OCI-LY1 (cell line): ENCODE data around the gene BTBD9.

Experiments
- H2AFZ ChIP-seq: fragments of 200-600 bp; sonication (generic), shearing (Covaris generic); 2 replicates; pipeline ENCODE4 v1.6.0; 2014; ENCODE audit warnings: antibody characterized with exemption, mild to moderate bottlenecking, low read length
- H3F3A ChIP-seq: fragments of 200-600 bp; sonication (generic), shearing (Covaris generic); 2 replicates; pipeline ENCODE4 v1.6.0; 2014; ENCODE audit warnings: mild to moderate bottlenecking, antibody characterized with exemption, low read length, moderate library complexity; ENCODE audit not compliant: insufficient read depth
- H3K27ac ChIP-seq: fragments of 200-600 bp; sonication (generic); 2 replicates; pipeline ENCODE4 v1.5.1; 2014; ENCODE audit warnings: low read length, mixed run types, mild to moderate bottlenecking, low read depth; ENCODE audit not compliant: poor library complexity, severe bottlenecking
- H3K27me3 ChIP-seq: fragments of 200-600 bp; sonication (generic); 2 replicates; pipeline ENCODE4 v1.6.0; 2014; ENCODE audit warnings: antibody characterized with exemption, mild to moderate bottlenecking, low read length, moderate library complexity; ENCODE audit not compliant: insufficient read depth
- H3K36me3 ChIP-seq: fragments of 200-600 bp; sonication (generic); 2 replicates; pipeline ENCODE4 v1.6.1; 2014; ENCODE audit warnings: mild to moderate bottlenecking, antibody characterized with exemption, low read length, moderate library complexity, mixed read lengths; ENCODE audit not compliant: insufficient read depth
- H3K4me1 ChIP-seq: fragments of 200-600 bp; sonication (generic); 2 replicates; pipeline ENCODE4 v1.5.1; 2014; ENCODE audit warnings: mild to moderate bottlenecking, low read length, moderate library complexity; ENCODE audit not compliant: insufficient read depth, severe bottlenecking
- H3K4me2 ChIP-seq: fragments of 200-600 bp; sonication (generic), shearing (Covaris generic); 2 replicates; pipeline ENCODE4 v1.6.1; 2014; ENCODE audit warnings: low read length
- H3K4me3 ChIP-seq: fragments of 200-600 bp; sonication (generic); 2 replicates; pipeline ENCODE4 v1.5.1; 2014; ENCODE audit warnings: low read length, low read depth, mild to moderate bottlenecking, mixed read lengths; ENCODE audit not compliant: poor library complexity, severe bottlenecking
- H3K79me2 ChIP-seq: fragments of 200-600 bp; shearing (Covaris generic); 2 replicates; pipeline ENCODE4 v1.6.1; 2016; ENCODE audit warnings: mixed run types, low read length, mixed read lengths; ENCODE audit not compliant: insufficient read depth
- H3K9ac ChIP-seq: fragments of 200-600 bp; sonication (generic), shearing (Covaris generic); 2 replicates; pipeline ENCODE4 v1.6.1; 2014; ENCODE audit warnings: mild to moderate bottlenecking, low read length, mixed read lengths
- H3K9me2 ChIP-seq: fragments of 200-600 bp; sonication (generic), shearing (Covaris generic); 2 replicates; pipeline ENCODE4 v1.6.1; 2014; ENCODE audit warnings: low read depth, mild to moderate bottlenecking, low read length, mixed read lengths
- H3K9me3 ChIP-seq: fragments of 200-600 bp; shearing (Covaris generic); 2 replicates; pipeline ENCODE4 v1.6.1; 2014; ENCODE audit warnings: low read length, mixed read lengths
- H4K20me1 ChIP-seq: fragments of 200-600 bp; sonication (generic), shearing (Covaris generic); 2 replicates; pipeline ENCODE4 v1.6.0; 2016; ENCODE audit warnings: mild to moderate bottlenecking, low read length; ENCODE audit not compliant: insufficient read depth
- CTCF ChIP-seq: fragments of 200-600 bp; sonication (generic), shearing (Covaris generic); IDR thresholded peaks from 2 replicates; pipeline ENCODE4 v1.5.1; 2017; ENCODE audit warnings: mild to moderate bottlenecking, antibody characterized with exemption, low read length, moderate library complexity, mixed read lengths
- EZH2 ChIP-seq: fragments of 200-600 bp; sonication (generic), shearing (Covaris generic); IDR thresholded peaks from 2 replicates; pipeline ENCODE4 v1.8.0; 2017; ENCODE audit warnings: borderline replicate concordance, mixed run types, mild to moderate bottlenecking, antibody characterized with exemption, low read length, moderate library complexity, mixed read lengths

BTBD9 gene

GRCh38 chr6:38524436-38525145 is 115.1 kb downstream of the BTBD9 start:
- Histone ChIP-seq H3K9me2 (no peaks in the 10 kb centered on the region), H3K9me3 (no peaks in the 10 kb centered on the region)
- TF ChIP-seq CTCF (no peak), EZH2 (no peak)

GRCh38 chr6:38522322-38522721 is 117.4 kb downstream of the BTBD9 start:
- Histone ChIP-seq H3K9ac (no peak overlapping the region), H3K9me2 (no peaks in the 10 kb centered on the region), H3K27ac (no peak overlapping the region), H3K9me3 (no peaks in the 10 kb centered on the region), H3K79me2 (no peaks in the 10 kb centered on the region), H3K27me3 (no peaks in the 10 kb centered on the region), H3K4me1 (no peaks in the 10 kb centered on the region), H2AFZ (no peak overlapping the region), H3K36me3 (no peaks in the 10 kb centered on the region), H4K20me1 (no peaks in the 10 kb centered on the region), H3K4me2 (no peak overlapping the region), H3F3A (no peaks in the 10 kb centered on the region), H3K4me3 (no peak overlapping the region)
- TF ChIP-seq EZH2 = no peak
- no peak for TF ChIP-seq CTCF

More at GRCh38 chr6:38524436-38525145, 115.1 kb downstream of the BTBD9 start:
- Histone ChIP-seq H3K27ac (no peak overlapping the region), H3K36me3 (no peaks in the 10 kb centered on the region), H3K4me3 (no peak overlapping the region), H2AFZ (no peak overlapping the region), H3K27me3 (no peaks in the 10 kb centered on the region), H3F3A (no peaks in the 10 kb centered on the region), H3K4me1 (no peaks in the 10 kb centered on the region), H3K9ac (no peak overlapping the region), H3K4me2 (no peak overlapping the region), H4K20me1 (no peaks in the 10 kb centered on the region), H3K79me2 (no peaks in the 10 kb centered on the region)

DNA sequence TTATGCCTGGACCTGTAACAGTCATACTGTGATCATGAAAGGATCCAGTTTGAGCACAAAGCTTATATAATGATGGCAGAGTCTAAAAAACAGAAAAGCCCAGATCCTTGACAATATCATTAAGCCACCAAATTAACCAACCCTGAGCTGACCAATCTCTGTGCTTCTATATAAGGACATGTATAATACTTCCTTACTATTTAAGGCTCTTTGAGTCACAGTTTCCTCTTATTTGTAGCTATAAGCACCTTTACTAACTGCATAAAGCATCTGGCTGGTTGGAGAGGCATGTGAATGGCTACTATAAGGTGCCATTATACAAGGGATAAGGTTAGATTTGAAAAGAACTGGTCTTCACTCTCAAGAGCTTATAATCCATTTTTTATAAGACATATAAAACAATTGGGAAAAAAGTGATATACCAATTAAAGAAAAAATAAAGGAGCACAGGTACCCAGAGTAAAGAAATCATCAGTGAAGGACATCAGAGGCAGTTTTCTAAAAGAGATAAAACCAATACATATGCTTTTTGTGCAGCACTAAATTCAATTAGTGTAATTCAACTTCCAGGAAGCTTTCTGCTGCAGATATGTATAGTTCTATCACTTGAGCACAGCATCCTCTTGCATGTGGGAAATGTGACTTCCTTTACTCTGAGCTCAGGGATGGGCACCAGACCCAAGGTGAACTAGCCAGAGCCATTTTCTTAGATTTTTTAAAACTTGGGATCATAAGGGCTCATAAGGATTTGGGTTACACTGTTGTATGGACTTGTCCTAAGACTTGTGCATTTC is 121.0 kb downstream of the BTBD9 start:
- no peak overlapping the region for H2AFZ ChIP-seq
- TF ChIP-seq EZH2 (no peak), CTCF (no peak)
- H3K9me3 ChIP-seq = no peaks in the 10 kb centered on the region
- H3K9me2 ChIP-seq = no peaks in the 10 kb centered on the region
- no peaks in the 10 kb centered on the region for H3K4me1 ChIP-seq
- no peaks in the 10 kb centered on the region for H4K20me1 ChIP-seq
- H3K4me2 ChIP-seq = no peak overlapping the region
- H3K36me3 ChIP-seq = no peaks in the 10 kb centered on the region
- H3K27me3 ChIP-seq = no peaks in the 10 kb centered on the region
- H3K27ac ChIP-seq = no peak overlapping the region
- H3K79me2 ChIP-seq = no peaks in the 10 kb centered on the region
- H3F3A ChIP-seq = no peaks in the 10 kb centered on the region
- no peak overlapping the region for H3K4me3 ChIP-seq
- H3K9ac ChIP-seq = no peak overlapping the region
